HG03175 (cell line): ENCODE measurements around the gene ZNF609.
A peak's percentile ranks its signal among the peaks of the same experiment; 100 is the strongest.

Experiments
- ATAC-seq: cut with Tn5 transposase; IDR thresholded peaks from one replicate; pipeline ENCODE4 v1.9.1; 2021; ENCODE audit warnings: mild to moderate bottlenecking, moderate library complexity; ENCODE audit not compliant: unreplicated experiment

ZNF609 gene

GRCh38 chr15:64687172-64687571 is 226.8 kb downstream of the ZNF609 start:
- ATAC-seq = no peak

- ATAC-seq = no peak
Observed at GRCh38 chr15:64687688-64688087, 227.3 kb downstream of the ZNF609 start.

GRCh38 chr15:64688770-64689169 is 228.4 kb downstream of the ZNF609 start:
- ATAC-seq = no peak

DNA sequence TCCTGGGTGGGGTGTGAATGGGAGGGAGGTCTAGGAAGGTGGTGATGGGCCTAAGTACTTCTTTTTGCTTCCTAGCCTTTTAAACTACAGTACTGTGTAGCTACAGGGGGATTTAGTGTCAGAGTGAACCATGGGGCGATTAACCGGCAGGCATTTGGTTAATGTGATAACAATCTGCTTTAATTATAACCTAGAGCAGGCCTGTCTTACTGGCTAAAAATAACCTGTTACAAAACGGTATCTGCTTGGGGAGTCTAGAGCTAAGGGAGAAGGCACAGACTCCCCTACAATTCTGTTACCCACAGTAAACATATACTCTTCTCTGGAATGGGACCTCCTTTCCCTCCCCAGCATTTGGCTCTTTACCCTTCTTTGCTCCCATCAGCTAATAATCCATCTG is 229.6 kb downstream of the ZNF609 start:
- ATAC-seq = no peak

DNA sequence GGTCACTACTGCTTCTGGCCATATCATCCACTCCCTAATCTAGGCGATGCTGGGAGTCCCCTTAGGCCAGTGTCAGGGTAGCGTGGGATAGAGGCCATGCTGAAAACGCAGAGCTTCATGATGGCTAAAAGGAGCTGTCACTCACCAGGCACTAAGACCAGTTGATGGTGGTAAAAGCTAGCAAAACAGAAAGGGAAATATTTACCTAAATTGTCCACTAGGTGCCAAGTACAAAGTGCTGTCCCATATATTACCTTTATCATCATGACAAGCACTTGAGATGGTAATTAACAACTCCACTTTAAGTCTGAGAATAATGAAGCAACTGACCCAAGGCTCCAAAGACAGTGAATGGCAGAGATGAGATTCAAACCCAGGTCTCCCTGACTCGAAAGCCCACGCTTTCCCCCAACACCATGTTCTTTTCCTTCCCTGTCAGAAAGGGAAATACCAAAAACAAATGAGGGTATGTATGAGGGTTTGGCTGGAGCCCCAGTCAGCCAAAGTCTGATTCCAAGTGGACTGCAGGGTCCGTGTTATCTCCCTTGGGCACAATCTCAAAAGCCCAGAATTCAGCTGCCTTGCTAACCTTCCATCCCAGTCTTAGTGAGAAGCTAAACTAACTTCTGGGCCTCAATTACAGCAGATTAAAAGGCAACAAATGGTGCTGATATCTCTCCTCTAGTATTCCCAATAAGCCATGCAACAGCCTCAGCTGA is 230.4 kb downstream of the ZNF609 start:
- no peak for ATAC-seq

- ATAC-seq = no peak
Observed at GRCh38 chr15:64691896-64692565, 231.7 kb downstream of the ZNF609 start.

- ATAC-seq = no peak
Observed at GRCh38 chr15:64693134-64693533, 232.8 kb downstream of the ZNF609 start.

- ATAC-seq = no peak
Observed at GRCh38 chr15:64694816-64695215, 234.4 kb downstream of the ZNF609 start.

GRCh38 chr15:64695561-64695992 is 235.2 kb downstream of the ZNF609 start:
- ATAC-seq = no peak

DNA sequence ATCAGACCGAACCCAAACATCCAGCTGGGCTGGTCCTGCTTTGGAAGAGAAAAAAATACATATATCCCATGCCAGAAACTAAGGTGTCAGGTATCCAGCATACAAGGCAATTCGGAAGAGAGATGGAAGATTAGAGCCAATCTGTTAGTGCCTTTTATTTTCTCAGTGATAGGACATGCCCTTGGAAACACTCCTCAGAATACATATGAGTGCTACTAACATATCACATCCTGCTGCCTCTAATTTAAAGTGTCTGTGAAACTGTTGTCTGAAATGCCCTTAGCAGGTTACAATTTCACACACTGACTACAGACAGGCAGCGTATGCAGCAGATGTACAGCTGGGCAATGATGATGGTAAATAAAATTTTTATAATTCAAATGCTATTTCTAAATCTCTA is 236.1 kb downstream of the ZNF609 start:
- no peak for ATAC-seq

- no peak for ATAC-seq
Observed at GRCh38 chr15:64697911-64698369, 237.6 kb downstream of the ZNF609 start.

DNA sequence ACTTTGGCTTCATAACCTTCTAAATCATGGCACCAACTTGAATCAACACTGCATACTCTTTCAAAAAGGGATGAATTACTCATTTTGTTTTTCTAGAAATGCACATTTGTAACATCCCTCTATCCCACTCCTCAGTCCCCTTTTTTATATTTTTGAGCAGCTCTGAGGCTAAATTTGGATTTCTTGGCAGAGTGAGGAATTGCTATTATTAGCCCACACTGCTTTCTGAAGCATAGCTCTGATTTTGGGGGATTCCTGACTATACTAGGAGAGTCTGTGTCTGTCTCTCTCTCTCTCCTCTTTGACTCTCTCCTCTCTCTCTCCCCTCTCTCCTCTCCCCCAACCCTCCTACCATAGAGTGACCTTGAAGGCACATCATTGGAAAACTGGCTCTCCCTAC is 238.4 kb downstream of the ZNF609 start:
- ATAC-seq = no peak

- no peak for ATAC-seq
Observed at GRCh38 chr15:64699751-64700388, 239.5 kb downstream of the ZNF609 start.

DNA sequence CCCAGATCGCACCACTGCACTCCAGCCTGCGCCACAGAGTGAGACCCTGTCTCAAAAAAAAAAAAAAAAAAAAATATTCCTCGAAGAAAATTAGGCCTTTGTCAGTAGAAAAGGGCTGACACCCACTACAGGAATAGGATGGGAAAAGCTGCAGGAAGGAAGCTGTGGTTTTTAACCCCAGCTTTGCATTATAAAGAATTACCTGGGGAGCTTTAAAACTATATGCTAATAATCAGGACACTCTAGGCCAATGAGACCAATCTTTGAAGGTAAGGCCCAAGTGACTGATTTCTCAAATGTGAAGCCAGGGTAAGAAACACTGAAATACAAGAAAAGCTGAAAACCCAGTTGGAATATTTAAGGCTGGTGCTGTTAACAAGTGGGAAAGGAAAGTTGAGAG is 240.7 kb downstream of the ZNF609 start:
- ATAC-seq = no peak

GRCh38 chr15:64701482-64702184 is 241.3 kb downstream of the ZNF609 start:
- no peak for ATAC-seq

DNA sequence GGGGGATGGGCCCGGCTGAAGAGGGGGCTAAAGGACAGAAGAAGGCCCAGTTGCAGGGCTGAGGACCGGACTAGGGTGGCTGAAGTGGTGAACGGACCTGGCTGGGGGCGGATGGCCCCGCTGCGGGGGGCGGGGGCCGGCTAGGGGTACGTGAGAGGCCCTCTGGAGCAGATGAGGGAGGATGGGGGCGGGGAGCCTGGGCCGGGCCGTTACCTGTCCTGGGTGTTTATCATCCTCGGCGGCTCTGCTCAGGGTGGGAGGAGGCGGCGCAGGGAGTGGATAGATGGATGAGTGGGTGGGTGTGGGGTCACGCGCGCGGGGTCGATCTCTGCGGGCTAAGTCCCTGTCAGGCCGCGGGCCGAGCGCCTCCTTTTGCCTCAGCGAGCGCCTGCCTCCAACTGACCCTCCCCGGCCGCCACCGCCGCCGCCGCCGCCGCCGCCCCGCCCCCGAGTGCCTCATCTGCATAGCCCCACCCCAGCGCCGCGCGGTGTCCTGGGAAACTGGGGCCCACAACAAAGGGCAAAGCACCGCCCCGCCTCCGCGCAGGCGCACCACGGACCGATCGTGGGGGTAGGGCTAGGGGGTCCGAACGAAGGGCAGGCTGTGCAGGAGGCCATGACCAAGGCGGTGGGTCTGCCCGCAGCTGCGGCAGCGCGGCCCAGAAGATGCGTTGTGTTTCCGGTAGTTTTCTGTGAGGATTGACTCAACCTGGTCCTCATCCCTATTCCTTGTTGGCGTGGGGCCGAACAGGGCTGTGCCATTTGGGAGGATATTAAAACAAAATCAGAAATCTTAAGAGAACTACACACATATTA is 242.6 kb downstream of the ZNF609 start:
- peak; percentile 86 for ATAC-seq

DNA sequence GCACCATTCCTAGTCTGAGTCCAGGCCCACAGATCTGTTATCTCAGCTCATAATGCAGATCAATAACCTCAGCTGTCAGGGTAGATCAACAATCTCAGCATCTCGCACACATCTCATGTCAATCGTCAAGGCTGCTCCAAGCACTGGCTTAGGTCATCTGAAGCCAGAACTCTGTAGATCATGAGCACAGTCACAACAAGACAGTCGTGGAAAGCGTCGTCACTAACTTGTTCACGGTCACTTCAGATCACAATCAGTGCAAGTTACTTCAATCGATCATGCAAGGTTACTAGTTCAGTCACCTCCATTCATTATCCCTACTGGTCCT is 243.2 kb downstream of the ZNF609 start:
- peak; percentile 2 for ATAC-seq

DNA sequence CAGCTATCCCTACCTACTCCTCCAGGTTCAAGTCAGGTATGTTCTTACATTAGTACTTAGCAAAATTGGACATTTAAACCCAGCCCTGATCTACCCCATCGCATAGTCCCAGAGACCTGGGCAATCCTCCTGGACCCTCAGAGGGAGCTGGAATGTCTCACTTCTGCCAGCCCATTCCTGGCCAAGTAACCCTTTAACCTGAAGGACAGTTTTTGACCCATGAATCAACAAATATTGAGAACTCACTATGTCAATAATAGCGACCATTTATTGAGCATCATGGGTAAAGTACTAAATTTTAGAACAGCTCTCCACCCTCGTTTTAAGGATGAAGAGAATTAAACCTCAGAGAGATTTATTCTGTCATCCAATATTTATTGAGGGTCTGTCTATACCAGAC is 244.6 kb downstream of the ZNF609 start:
- ATAC-seq = no peak

DNA sequence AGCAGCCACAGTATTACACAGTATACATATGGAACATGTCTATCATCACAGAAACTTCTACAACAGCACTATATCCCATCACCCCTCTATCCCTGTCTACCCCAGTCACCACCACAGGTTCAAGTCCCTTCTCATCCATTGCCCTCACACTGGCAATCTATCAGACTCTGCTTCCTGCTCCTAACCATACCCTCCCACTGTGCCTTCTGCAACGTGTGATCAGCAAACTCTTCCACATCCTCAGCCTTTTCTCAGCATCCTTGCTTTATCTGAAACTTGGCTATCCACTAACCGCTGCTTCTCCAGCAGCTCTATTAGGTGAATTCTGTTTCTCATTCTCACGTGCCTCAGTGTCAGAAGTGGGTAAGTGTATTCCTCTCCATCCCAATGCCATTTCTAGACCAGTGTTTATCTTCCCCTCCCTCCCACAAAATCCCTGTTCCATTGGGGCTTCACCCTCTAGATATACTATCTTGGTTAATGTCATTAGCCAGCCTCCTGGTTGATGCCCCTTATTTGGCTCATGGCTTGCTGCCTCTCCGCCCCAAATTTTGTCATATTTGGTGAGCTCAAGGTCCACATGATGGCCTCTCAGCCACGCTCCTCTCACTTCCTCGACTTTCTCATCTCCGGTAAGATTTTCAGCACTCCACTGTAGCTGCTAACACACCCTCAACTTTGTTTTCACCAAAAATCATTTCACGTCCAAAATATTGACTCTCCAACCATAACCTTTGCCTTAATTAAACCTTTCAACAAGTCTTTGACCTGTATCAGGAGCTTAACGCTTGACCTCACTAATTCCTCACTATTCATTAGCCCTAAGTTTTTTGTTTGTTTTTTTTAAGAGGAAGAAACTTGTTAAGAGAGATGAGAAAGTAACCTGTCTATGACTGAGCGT is 245.9 kb downstream of the ZNF609 start:
- no peak for ATAC-seq
